ENCODE data around the gene HABP2. TPM values are rescaled to one million over a fixed set of nuclear protein-coding genes. Genes with fewer than 3 reads are reported as not detected.

Gene HABP2
- total and polyA plus RNA-seq, 2 experiments from 2014 or later = not detected

GRCh38 chr10:113619401-113619800, 66.5 kb downstream of the HABP2 start:
- ATAC-seq (no peak), DNase-seq (ENCODE audit: low spot score) (no peak)
- Histone ChIP-seq H3K27ac (ENCODE audit: low read depth) (no peak overlapping the region), H3K4me2 (no peak overlapping the region), H3K36me3 (ENCODE audit: insufficient read depth) (no peaks in the 10 kb centered on the region), H2AFZ (no peak overlapping the region), H3K27me3 (ENCODE audit: insufficient read depth) (peaks cover 4% of the 10 kb centered on the region), H4K20me1 (replicated peaks; ENCODE audit: insufficient read depth) (no peaks in the 10 kb centered on the region), H3K4me3 (no peak overlapping the region), H3K9me2 (ENCODE audit: insufficient read depth) (no peaks in the 10 kb centered on the region), H3F3A (replicated peaks; ENCODE audit: low read depth) (no peaks in the 10 kb centered on the region), H3K79me2 (replicated peaks; ENCODE audit: insufficient read depth) (no peaks in the 10 kb centered on the region), H3K4me1 (ENCODE audit: insufficient read depth) (peaks cover 39% of the 10 kb centered on the region)
- TF ChIP-seq EZH2 (IDR thresholded peaks at IDR 0.05; ENCODE audit: low read depth, unreplicated experiment) (no peak), ZNF462 (CRISPR knock-in tag; IDR thresholded peaks at IDR 0.05) (no peak), CTCF (conservative IDR thresholded peaks at IDR 0.05; ENCODE audit: low read depth in 2 of 2) (no peak), POLR2AphosphoS5 (IDR thresholded peaks at IDR 0.05; ENCODE audit: low read depth) (no peak), REST (IDR thresholded peaks at IDR 0.05; ENCODE audit: unreplicated experiment) (no peak), EZH2phosphoT487 (IDR thresholded peaks at IDR 0.05; ENCODE audit: unreplicated experiment) (no peak), ETS1 (IDR thresholded peaks at IDR 0.05) (no peak), STAT1 (IDR thresholded peaks at IDR 0.05; ENCODE audit: unreplicated experiment) (no peak), NANOG (IDR thresholded peaks at IDR 0.05; ENCODE audit: borderline replicate concordance) (no peak), ZNF114 (CRISPR knock-in tag; IDR thresholded peaks at IDR 0.05) (no peak), ZNF331 (CRISPR knock-in tag; IDR thresholded peaks at IDR 0.05; ENCODE audit: low read depth) (no peak), JUNB (IDR thresholded peaks at IDR 0.05; ENCODE audit: unreplicated experiment) (no peak), CREB1 (CRISPR knock-in tag; IDR thresholded peaks at IDR 0.05; ENCODE audit: low read depth) (no peak)
- Mint-ChIP-seq H3K4me3 (no peak overlapping the region), H3K4me1 (peaks cover 60% of the 10 kb centered on the region), H3K27me3 (ENCODE audit: insufficient read depth, low read depth, poor library complexity) (peaks cover 11% of the 10 kb centered on the region), H3K36me3 (ENCODE audit: low read depth) (no peaks in the 10 kb centered on the region), H3K27ac (no peak overlapping the region), H3K9me3 (no peaks in the 10 kb centered on the region)

Measured in GM23338 (cell line).